SK-N-SH treated with all-trans-retinoic acid at 6 μM for 48 hours (cell line): ENCODE data around the gene BBC3.

Experiments used
- ATAC-seq: fragments of 200-7000 bp; cut with Tn5 transposase; 3 replicates; pipeline ENCODE4 v1.9.1; 2020; ENCODE audit warnings: mild to moderate bottlenecking, moderate library complexity
- ARNTL ChIP-seq: fragments of 450-650 bp; formaldehyde crosslinking; IDR thresholded peaks from 2 replicates; pipeline ENCODE4 v1.5.0; 2020; ENCODE audit warnings: low read depth, mild to moderate bottlenecking, moderate library complexity, borderline replicate concordance
- BACH2 ChIP-seq: fragments of 250-450 bp; sonication (Bioruptor Pico); IDR thresholded peaks from 2 replicates; pipeline ENCODE4 v1.9.0; 2021; ENCODE audit warnings: mild to moderate bottlenecking, borderline replicate concordance
- CREB5 ChIP-seq: fragments of 250-450 bp; sonication (Bioruptor Pico); IDR thresholded peaks from 2 replicates; pipeline ENCODE4 v1.5.1; 2020; ENCODE audit warnings: low read depth, mild to moderate bottlenecking, moderate library complexity
- CSDC2 ChIP-seq: fragments of 250-450 bp; sonication (Bioruptor Pico); IDR thresholded peaks from 2 replicates; pipeline ENCODE4 v1.5.0; 2020; ENCODE audit warnings: mild to moderate bottlenecking, moderate library complexity
- CSRNP3 ChIP-seq: fragments of 250-450 bp; sonication (Bioruptor Pico); IDR thresholded peaks from 2 replicates; pipeline ENCODE4 v1.5.1; 2021; ENCODE audit warnings: mild to moderate bottlenecking, moderate library complexity
- ESRRG ChIP-seq: fragments of 250-450 bp; sonication (Bioruptor Pico); IDR thresholded peaks from 2 replicates; pipeline ENCODE4 v1.6.1; 2021; ENCODE audit warnings: mild to moderate bottlenecking
- GLIS3 ChIP-seq: fragments of 250-450 bp; sonication (Bioruptor Pico); IDR thresholded peaks from 2 replicates; pipeline ENCODE4 v1.5.0; 2020; ENCODE audit warnings: mild to moderate bottlenecking, moderate library complexity
- ISL1 ChIP-seq: fragments of 250-450 bp; sonication (Bioruptor Pico); IDR thresholded peaks from 2 replicates; pipeline ENCODE4 v2.1.2; 2022; ENCODE audit warnings: mild to moderate bottlenecking, moderate library complexity
- OSR1 ChIP-seq: fragments of 250-450 bp; sonication (Bioruptor Pico); IDR thresholded peaks from 2 replicates; pipeline ENCODE4 v1.8.0; 2022; ENCODE audit warnings: moderate library complexity, mild to moderate bottlenecking, inconsistent platforms
- PATZ1 ChIP-seq: fragments of 250-450 bp; sonication (Bioruptor Pico); IDR thresholded peaks from 2 replicates; pipeline ENCODE4 v1.8.0; 2020; ENCODE audit warnings: mild to moderate bottlenecking, moderate library complexity, borderline replicate concordance
- POU6F1 ChIP-seq: fragments of 250-450 bp; sonication (Bioruptor Pico); IDR thresholded peaks from 2 replicates; pipeline ENCODE4 v1.8.0; 2021; ENCODE audit warnings: low read depth, mild to moderate bottlenecking, moderate library complexity, borderline replicate concordance
- RARB ChIP-seq: fragments of 250-450 bp; sonication (Bioruptor Pico); IDR thresholded peaks from 2 replicates; pipeline ENCODE4 v1.8.0; 2021; ENCODE audit warnings: mild to moderate bottlenecking, moderate library complexity
- SNAI2 ChIP-seq: fragments of 250-450 bp; sonication (Bioruptor Pico); IDR thresholded peaks from 2 replicates; pipeline ENCODE4 v1.5.0; 2020; ENCODE audit warnings: mild to moderate bottlenecking, moderate library complexity
- TCF4 ChIP-seq: fragments of 250-450 bp; sonication (Bioruptor Pico); IDR thresholded peaks from 2 replicates; pipeline ENCODE4 v1.8.0; 2021; ENCODE audit warnings: mild to moderate bottlenecking, moderate library complexity, borderline replicate concordance
- TOX ChIP-seq: fragments of 250-450 bp; sonication (Bioruptor Pico); IDR thresholded peaks from 2 replicates; pipeline ENCODE4 v1.8.0; 2021; ENCODE audit warnings: mild to moderate bottlenecking, moderate library complexity, borderline replicate concordance
- TSHZ2 ChIP-seq: fragments of 250-450 bp; sonication (Bioruptor Pico); IDR thresholded peaks from 2 replicates; pipeline ENCODE4 v1.5.0; 2020; ENCODE audit warnings: mild to moderate bottlenecking, moderate library complexity
- ZC3H10 ChIP-seq: fragments of 250-450 bp; sonication (Bioruptor Pico); IDR thresholded peaks from 2 replicates; pipeline ENCODE4 v1.5.1; 2021; ENCODE audit warnings: mild to moderate bottlenecking, moderate library complexity
- ZFP3 ChIP-seq: fragments of 250-450 bp; sonication (Bioruptor Pico); IDR thresholded peaks from 2 replicates; pipeline ENCODE4 v1.5.0; 2020; ENCODE audit warnings: mild to moderate bottlenecking, moderate library complexity
- ZFP30 ChIP-seq: fragments of 450-650 bp; formaldehyde crosslinking; IDR thresholded peaks from 2 replicates; pipeline ENCODE4 v1.5.0; 2022; ENCODE audit warnings: mild to moderate bottlenecking, moderate library complexity
- ZNF565 ChIP-seq: fragments of 450-650 bp; formaldehyde crosslinking; conservative IDR thresholded peaks from 2 replicates; pipeline ENCODE4 v1.5.0; 2020; ENCODE audit warnings: low read depth, mild to moderate bottlenecking, moderate library complexity
- ZNF70 ChIP-seq: fragments of 450-650 bp; formaldehyde crosslinking; IDR thresholded peaks from 2 replicates; pipeline ENCODE4 v1.5.0; 2020; ENCODE audit warnings: mild to moderate bottlenecking, moderate library complexity
- ZNF8 ChIP-seq: fragments of 450-650 bp; formaldehyde crosslinking; IDR thresholded peaks from 2 replicates; pipeline ENCODE4 v1.5.0; 2020; ENCODE audit warnings: mild to moderate bottlenecking, moderate library complexity

Gene BBC3

GRCh38 chr19:47270408-47270807 is 39.4 kb upstream of the BBC3 start:
- TF ChIP-seq PATZ1 (no peak), ZFP30 (CRISPR knock-in tag) (no peak), ESRRG (CRISPR knock-in tag) (no peak), ARNTL (CRISPR knock-in tag) (no peak), CSDC2 (no peak), ZC3H10 (no peak)
- no peak for ATAC-seq

GRCh38 chr19:47269596-47269995 is 38.6 kb upstream of the BBC3 start:
- no peak for ATAC-seq
- TF ChIP-seq ZC3H10 (no peak), CSRNP3 (CRISPR knock-in tag) (no peak), POU6F1 (CRISPR knock-in tag) (no peak), PATZ1 (no peak), CREB5 (CRISPR knock-in tag) (no peak), ESRRG (CRISPR knock-in tag) (no peak), ISL1 (CRISPR knock-in tag) (no peak), RARB (no peak), OSR1 (no peak), ARNTL (CRISPR knock-in tag) (no peak)

- ATAC-seq: no peak
Measured at GRCh38 chr19:47268028-47268427, 37.0 kb upstream of the BBC3 start.

More at GRCh38 chr19:47268028-47268427, 37.0 kb upstream of the BBC3 start:
- TF ChIP-seq SNAI2 (CRISPR knock-in tag) (no peak), ZFP30 (CRISPR knock-in tag) (no peak), ZNF8 (no peak), ZNF70 (CRISPR knock-in tag) (no peak), ARNTL (CRISPR knock-in tag) (no peak), OSR1 (no peak), TCF4 (no peak), BACH2 (CRISPR knock-in tag) (no peak), POU6F1 (CRISPR knock-in tag) (no peak), PATZ1 (no peak), CREB5 (CRISPR knock-in tag) (no peak), ISL1 (CRISPR knock-in tag) (no peak), RARB (no peak), TSHZ2 (no peak), ZNF565 (no peak), ESRRG (CRISPR knock-in tag) (no peak), TOX (CRISPR knock-in tag) (no peak), ZFP3 (CRISPR knock-in tag) (no peak), GLIS3 (CRISPR knock-in tag) (no peak)
- TF ChIP-seq, all 23 proteins: peak for 0
